ENCODE measurements around the gene CDH22. TPM values are rescaled to one million over a fixed set of nuclear protein-coding genes. Genes with fewer than 3 reads are reported as not detected.

The CDH22 gene
- total RNA-seq, 1 donor from 2014 or later, result 0.13 TPM

DNA sequence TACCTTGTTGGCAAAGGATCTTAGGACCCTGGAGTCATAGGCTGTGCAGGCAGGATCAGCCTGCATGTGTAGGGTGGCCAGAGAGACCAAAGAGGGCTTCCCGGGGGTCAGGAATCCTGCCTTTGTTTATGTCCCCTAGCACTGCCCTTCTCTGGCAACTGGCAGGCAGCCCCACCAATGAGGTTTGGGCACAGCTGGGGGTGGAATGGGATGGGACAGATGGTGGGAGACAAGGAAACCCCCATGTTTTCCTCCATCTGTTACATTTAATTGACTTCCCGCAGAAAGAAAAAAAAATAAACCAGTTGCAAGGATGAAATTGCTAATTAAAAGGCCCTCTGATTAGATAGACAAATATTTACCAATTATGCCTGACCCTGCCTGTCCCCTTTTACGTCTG is 162.6 kb downstream of the CDH22 start:
- Histone ChIP-seq H3K27me3 (peaks cover 8% of the 10 kb centered on the region), H3K27ac (no peak overlapping the region), H4K20me1 (ENCODE audit: low read depth) (no peaks in the 10 kb centered on the region), H3K9ac (no peak overlapping the region), H3K79me2 (ENCODE audit: low read depth) (no peaks in the 10 kb centered on the region), H2AFZ (replicated peaks) (peak overlapping the region; percentile 82), H3K4me1 (peaks cover 26% of the 10 kb centered on the region), H3K9me3 (ENCODE audit: low read depth) (no peaks in the 10 kb centered on the region), H3K36me3 (no peaks in the 10 kb centered on the region), H3K4me2 (no peak overlapping the region), H3K4me3 (no peak overlapping the region), H3F3A (ENCODE audit: low read depth) (peaks cover 10% of the 10 kb centered on the region)
- no peak for TF ChIP-seq EZH2phosphoT487 (IDR thresholded peaks at IDR 0.05)
- TF ChIP-seq EZH2 (IDR thresholded peaks at IDR 0.05), result no peak
- TF ChIP-seq, protein P1, sequence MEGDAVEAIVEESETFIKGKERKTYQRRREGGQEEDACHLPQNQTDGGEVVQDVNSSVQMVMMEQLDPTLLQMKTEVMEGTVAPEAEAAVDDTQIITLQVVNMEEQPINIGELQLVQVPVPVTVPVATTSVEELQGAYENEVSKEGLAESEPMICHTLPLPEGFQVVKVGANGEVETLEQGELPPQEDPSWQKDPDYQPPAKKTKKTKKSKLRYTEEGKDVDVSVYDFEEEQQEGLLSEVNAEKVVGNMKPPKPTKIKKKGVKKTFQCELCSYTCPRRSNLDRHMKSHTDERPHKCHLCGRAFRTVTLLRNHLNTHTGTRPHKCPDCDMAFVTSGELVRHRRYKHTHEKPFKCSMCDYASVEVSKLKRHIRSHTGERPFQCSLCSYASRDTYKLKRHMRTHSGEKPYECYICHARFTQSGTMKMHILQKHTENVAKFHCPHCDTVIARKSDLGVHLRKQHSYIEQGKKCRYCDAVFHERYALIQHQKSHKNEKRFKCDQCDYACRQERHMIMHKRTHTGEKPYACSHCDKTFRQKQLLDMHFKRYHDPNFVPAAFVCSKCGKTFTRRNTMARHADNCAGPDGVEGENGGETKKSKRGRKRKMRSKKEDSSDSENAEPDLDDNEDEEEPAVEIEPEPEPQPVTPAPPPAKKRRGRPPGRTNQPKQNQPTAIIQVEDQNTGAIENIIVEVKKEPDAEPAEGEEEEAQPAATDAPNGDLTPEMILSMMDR (IDR thresholded peaks at IDR 0.05), result no peak
- Mint-ChIP-seq H3K9me3 (no peaks in the 10 kb centered on the region), H3K4me1 (peaks cover 10% of the 10 kb centered on the region), H3K27ac (no peak overlapping the region), H3K4me3 (no peak overlapping the region), H3K36me3 (no peaks in the 10 kb centered on the region), H3K27me3 (ENCODE audit: insufficient read depth, low read depth) (peaks cover 19% of the 10 kb centered on the region)
- DNase-seq (ENCODE audit: low spot score), result peak; percentile 31

DNA sequence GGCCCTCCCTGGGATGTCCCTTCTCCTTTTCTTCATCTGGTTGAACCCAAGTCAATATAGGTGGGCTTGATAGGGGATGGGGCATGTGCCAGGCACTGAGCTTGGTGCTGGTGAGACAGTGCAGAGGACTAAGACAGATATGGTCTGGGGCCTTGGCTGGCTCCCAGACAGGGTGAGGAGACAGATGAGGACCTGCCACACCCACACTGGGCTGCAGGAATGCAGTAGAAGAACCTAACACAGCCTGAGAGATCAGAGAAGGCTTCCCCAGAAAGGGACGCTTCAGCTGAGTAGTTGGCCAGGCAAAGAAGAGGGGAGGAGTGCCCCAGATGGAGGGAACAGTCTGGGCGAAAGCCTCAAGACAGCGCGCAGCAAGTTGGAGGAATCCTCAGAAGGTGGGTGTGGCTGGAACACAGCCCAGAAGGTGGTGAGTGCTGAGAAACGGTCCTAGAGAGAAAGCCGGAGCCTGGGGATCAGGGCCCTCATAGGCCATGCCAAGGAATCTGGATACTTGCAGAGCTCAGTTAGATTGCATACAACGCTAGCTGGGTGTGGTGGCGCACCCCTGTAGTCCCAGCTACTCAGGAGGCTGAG is 163.8 kb downstream of the CDH22 start:
- Histone ChIP-seq H3K9ac (no peak overlapping the region), H3K9me3 (ENCODE audit: low read depth) (no peaks in the 10 kb centered on the region), H3K79me2 (ENCODE audit: low read depth) (no peaks in the 10 kb centered on the region), H3K27ac (no peak overlapping the region), H3K27me3 (peaks cover 8% of the 10 kb centered on the region), H2AFZ (replicated peaks) (no peak overlapping the region), H3F3A (ENCODE audit: low read depth) (peaks cover 15% of the 10 kb centered on the region), H3K4me1 (peaks cover 36% of the 10 kb centered on the region), H4K20me1 (ENCODE audit: low read depth) (peaks cover 11% of the 10 kb centered on the region), H3K4me2 (no peak overlapping the region), H3K4me3 (no peak overlapping the region), H3K36me3 (no peaks in the 10 kb centered on the region)
- no peak overlapping the region for H3K27ac Mint-ChIP-seq
- DNase-seq (ENCODE audit: low spot score), result no peak
- no peak overlapping the region for H3K4me3 Mint-ChIP-seq
- H3K27me3 Mint-ChIP-seq (ENCODE audit: insufficient read depth, low read depth), result peaks cover 21% of the 10 kb centered on the region
- H3K4me1 Mint-ChIP-seq, result peaks cover 14% of the 10 kb centered on the region
- TF ChIP-seq, protein P1 (IDR thresholded peaks at IDR 0.05), result no peak
- TF ChIP-seq EZH2 (IDR thresholded peaks at IDR 0.05), result no peak
- TF ChIP-seq EZH2phosphoT487 (IDR thresholded peaks at IDR 0.05), result no peak
- no peaks in the 10 kb centered on the region for H3K9me3 Mint-ChIP-seq
- no peaks in the 10 kb centered on the region for H3K36me3 Mint-ChIP-seq

DNA sequence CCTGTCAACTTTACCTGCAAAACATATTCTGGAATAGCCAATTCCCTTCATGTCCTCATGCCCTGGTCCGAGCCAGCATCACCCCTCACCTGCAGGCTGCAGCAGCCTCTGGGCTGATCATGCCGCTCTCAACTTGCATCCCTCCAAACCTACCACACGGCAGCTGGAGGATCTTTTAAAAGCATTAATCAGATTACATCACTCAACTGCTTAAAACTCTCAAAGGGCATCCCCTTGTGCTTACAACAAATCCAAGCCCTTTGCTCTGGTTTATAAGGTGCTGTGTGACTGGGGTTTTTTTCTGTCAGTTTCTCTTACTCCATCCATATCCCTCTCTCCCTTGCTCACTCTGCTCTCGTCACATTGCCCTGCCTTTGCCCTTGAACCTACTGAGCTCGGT is 166.2 kb downstream of the CDH22 start:
- H3F3A ChIP-seq (ENCODE audit: low read depth), result peaks cover 24% of the 10 kb centered on the region
- H3K27me3 Mint-ChIP-seq (ENCODE audit: insufficient read depth, low read depth), result peaks cover 21% of the 10 kb centered on the region

More for the DNA sequence above, 166.2 kb downstream of the CDH22 start:
- Histone ChIP-seq H3K4me1 (peaks cover 50% of the 10 kb centered on the region), H4K20me1 (ENCODE audit: low read depth) (peaks cover 17% of the 10 kb centered on the region), H3K27ac (no peak overlapping the region), H3K27me3 (peaks cover 8% of the 10 kb centered on the region), H3K9me3 (ENCODE audit: low read depth) (no peaks in the 10 kb centered on the region), H3K36me3 (no peaks in the 10 kb centered on the region), H3K79me2 (ENCODE audit: low read depth) (no peaks in the 10 kb centered on the region), H3K4me3 (no peak overlapping the region), H3K9ac (no peak overlapping the region), H2AFZ (replicated peaks) (no peak overlapping the region), H3K4me2 (peak overlapping the region; percentile 33)
- H3K9me3 Mint-ChIP-seq, result no peaks in the 10 kb centered on the region
- peaks cover 24% of the 10 kb centered on the region for H3K4me1 Mint-ChIP-seq
- H3K36me3 Mint-ChIP-seq, result no peaks in the 10 kb centered on the region
- no peak overlapping the region for H3K4me3 Mint-ChIP-seq
- peak; percentile 38 for DNase-seq (ENCODE audit: low spot score)
- no peak overlapping the region for H3K27ac Mint-ChIP-seq
- TF ChIP-seq EZH2phosphoT487 (IDR thresholded peaks at IDR 0.05) (no peak), EZH2 (IDR thresholded peaks at IDR 0.05) (no peak)
- TF ChIP-seq, protein P1 (IDR thresholded peaks at IDR 0.05), result no peak
